CD14-positive monocyte (primary cell): Measurements from ENCODE around the gene KCNRG. TPM values are rescaled to one million over a fixed set of nuclear protein-coding genes. Genes with fewer than 3 reads are reported as not detected.

Experiments
- DNase-seq, 3 donors: peaks; one replicate each; pipeline ENCODE4 v3.0.0-alpha.2; 2011 to 2022
- H2AFZ ChIP-seq: 2 replicates; pipeline ENCODE4 v1.6.0; 2012; ENCODE audit warnings: mild to moderate bottlenecking, low read depth, low read length, inconsistent platforms; ENCODE audit not compliant: insufficient read depth, poor library complexity, severe bottlenecking
- H3K27ac ChIP-seq, 2 donors: 1 replicate in 1 of 2; 2 replicates in 1 of 2; pipeline ENCODE4 v1.5.1; 2012 to 2013; ENCODE audit warnings: low read length in 2 of 2, control low read depth in 1 of 2, inconsistent platforms in 1 of 2, low read depth in 1 of 2, mild to moderate bottlenecking in 1 of 2
- H3K27me3 ChIP-seq, 2 donors: one replicate each; pipeline versions ENCODE4 v1.6.0 to v1.6.1; 2011 to 2013; ENCODE audit warnings: low read length in 2 of 2; ENCODE audit not compliant: control insufficient read depth in 2 of 2, insufficient read depth in 2 of 2
- H3K36me3 ChIP-seq, 2 donors: replicated peaks in 1 of 2; 1 replicate in 1 of 2; 2 replicates in 1 of 2; pipeline versions ENCODE4 v1.5.1 to v1.6.1; 2012 to 2013; ENCODE audit warnings: low read length in 2 of 2, control low read depth in 1 of 2, inconsistent platforms in 1 of 2, mild to moderate bottlenecking in 1 of 2; ENCODE audit not compliant: insufficient read depth in 2 of 2, control insufficient read depth in 1 of 2
- H3K4me1 ChIP-seq, 2 donors: 1 replicate in 1 of 2; 2 replicates in 1 of 2; pipeline versions ENCODE4 v1.5.1 to v1.6.1; 2012 to 2013; ENCODE audit warnings: low read length in 2 of 2, control low read depth in 1 of 2, inconsistent platforms in 1 of 2, mild to moderate bottlenecking in 1 of 2, moderate library complexity in 1 of 2; ENCODE audit not compliant: insufficient read depth in 2 of 2, control insufficient read depth in 1 of 2
- H3K4me2 ChIP-seq: replicated peaks from 2 replicates; pipeline ENCODE3; 2012; ENCODE audit warnings: low read length, moderate library complexity, mild to moderate bottlenecking; ENCODE audit not compliant: poor library complexity, severe bottlenecking; ENCODE audit errors: extremely low read depth
- H3K4me3 ChIP-seq, 3 experiments: fragments of 200-600 bp in 1 of 3; sonication (generic) in 1 of 3; replicated peaks in 1 of 3; 1 replicate in 2 of 3; 2 replicates in 1 of 3; pipeline ENCODE4 v1.5.1; 2011 to 2013; ENCODE audit warnings: low read length in 3 of 3, mild to moderate bottlenecking in 3 of 3, control low read depth in 2 of 3, low read depth in 2 of 3, inconsistent platforms in 1 of 3, moderate library complexity in 1 of 3
- H3K79me2 ChIP-seq: 2 replicates; pipeline ENCODE4 v1.6.0; 2012; ENCODE audit warnings: mild to moderate bottlenecking, control low read depth, inconsistent platforms, low read length, moderate library complexity; ENCODE audit not compliant: insufficient read depth
- H3K9ac ChIP-seq: 2 replicates; pipeline ENCODE4 v1.6.0; 2017; ENCODE audit warnings: low read length, mild to moderate bottlenecking; ENCODE audit not compliant: insufficient read depth, poor library complexity, severe bottlenecking
- H3K9me3 ChIP-seq, 2 donors: replicated peaks in 1 of 2; 1 replicate in 1 of 2; 2 replicates in 1 of 2; pipeline versions ENCODE4 v1.5.1 to v1.6.1; 2012 to 2013; ENCODE audit warnings: low read length in 2 of 2, control low read depth in 1 of 2; ENCODE audit not compliant: control insufficient read depth in 1 of 2, insufficient read depth in 1 of 2
- H4K20me1 ChIP-seq: 2 replicates; pipeline ENCODE4 v1.6.0; 2012; ENCODE audit warnings: mild to moderate bottlenecking, low read length, control low read depth, moderate library complexity; ENCODE audit not compliant: insufficient read depth
- H3K27ac Mint-ChIP-seq, 7 donors: one replicate each; pipeline ENCODE4 v1.8.0; 2020; ENCODE audit warnings: mild to moderate bottlenecking in 7 of 7, mixed read lengths in 7 of 7, moderate library complexity in 6 of 7, inconsistent platforms in 2 of 7
- H3K27me3 Mint-ChIP-seq, 3 donors: one replicate each; pipeline ENCODE4 v1.8.0; 2021 to 2022; ENCODE audit warnings: low read depth in 3 of 3, mild to moderate bottlenecking in 3 of 3, mixed read lengths in 3 of 3, moderate library complexity in 3 of 3, inconsistent platforms in 1 of 3
- H3K36me3 Mint-ChIP-seq, 2 donors: one replicate each; pipeline ENCODE4 v1.8.0; 2020; ENCODE audit warnings: mixed read lengths in 2 of 2, inconsistent platforms in 1 of 2, mild to moderate bottlenecking in 1 of 2
- H3K4me1 Mint-ChIP-seq: one replicate; pipeline ENCODE4 v1.8.0; 2020; ENCODE audit warnings: mild to moderate bottlenecking, mixed read lengths
- H3K4me3 Mint-ChIP-seq, 2 donors: one replicate each; pipeline ENCODE4 v1.8.0; 2020; ENCODE audit warnings: mild to moderate bottlenecking in 2 of 2, mixed read lengths in 2 of 2, moderate library complexity in 1 of 2
- H3K9me3 Mint-ChIP-seq, 7 donors: one replicate each; pipeline ENCODE4 v1.8.0; 2020 to 2022; ENCODE audit warnings: mixed read lengths in 7 of 7, mild to moderate bottlenecking in 6 of 7, moderate library complexity in 6 of 7, inconsistent platforms in 2 of 7
- CTCF ChIP-seq: fragments of 200-600 bp; IDR thresholded peaks from one replicate; pipeline ENCODE4 v1.8.0; 2022; ENCODE audit warnings: antibody characterized with exemption, mild to moderate bottlenecking
- intact Hi-C, 2 donors: fragments of 100-400 bp; cut with micrococcal nuclease; formaldehyde crosslinking; loops; one replicate each; pipeline versions ENCODE4 v1.15.0 to v1.15.1; 2023
- polyA plus RNA-seq, 3 donors: library from polyadenylated mRNA; depleted of rRNA in 1 of 3; unstranded in 2 of 3; stranded (reverse) in 1 of 3; fragments of 300-500 nt in 2 of 3; fragments of >200 nt in 1 of 3; fragmentation: Illumina TruSeq in 2 of 3; gene quantifications; 1 replicate in 2 of 3; 2 replicates in 1 of 3; pipeline ENCODE4 v1.2.3, GENCODE V29; 2012 to 2021

KCNRG gene
- polyA plus RNA-seq, 3 donors, result 0.15 to 0.29 TPM; not detected in 1

- no peaks in the 10 kb centered on the region for H3K4me1 ChIP-seq
- H3K9me3 ChIP-seq, result no peaks in the 10 kb centered on the region
- H2AFZ ChIP-seq, result no peak overlapping the region
- H3K9me3 Mint-ChIP-seq, result no peaks in the 10 kb centered on the region
- H3K9ac ChIP-seq, result no peak overlapping the region
- no peak overlapping the region for H3K4me3 Mint-ChIP-seq
- H3K36me3 ChIP-seq, result peaks cover 2 to 16% of the 10 kb centered on the region in 2 donors
- intact Hi-C loops, result no loop called here
- no peak overlapping the region for H3K4me3 ChIP-seq
- peaks cover 2% of the 10 kb centered on the region for H3K4me1 Mint-ChIP-seq
- H3K27ac Mint-ChIP-seq, result no peak overlapping the region
- peaks cover 36% of the 10 kb centered on the region for H4K20me1 ChIP-seq
- H3K27me3 ChIP-seq, result no peaks in the 10 kb centered on the region
- peak overlapping the region in 1 of 2 donors; percentile 56 for H3K27ac ChIP-seq
- no peaks in the 10 kb centered on the region for H3K79me2 ChIP-seq
- H3K36me3 Mint-ChIP-seq, result peaks cover 10 to 16% of the 10 kb centered on the region in 2 donors
- no peaks in the 10 kb centered on the region for H3K27me3 Mint-ChIP-seq
- peak in 1 of 3 donors; percentile 5 for DNase-seq
- H3K4me2 ChIP-seq, result no peak overlapping the region
- TF ChIP-seq CTCF, result no peak
Observed at GRCh38 chr13:50033725-50034124, 18.5 kb downstream of the KCNRG start.

GRCh38 chr13:50037788-50038187, 22.5 kb downstream of the KCNRG start:
- H3K9me3 Mint-ChIP-seq, result peaks cover 0 to 2% (median 0%) of the 10 kb centered on the region in 7 donors
- Histone ChIP-seq H3K36me3 (peaks cover 20 to 51% of the 10 kb centered on the region in 2 donors), H3K4me1 (no peaks in the 10 kb centered on the region), H4K20me1 (peaks cover 54% of the 10 kb centered on the region), H3K27me3 (no peaks in the 10 kb centered on the region), H3K4me3 (no peak overlapping the region), H3K4me2 (no peak overlapping the region), H3K9ac (no peak overlapping the region), H2AFZ (no peak overlapping the region), H3K27ac (peak overlapping the region in 1 of 2 donors; percentile 37), H3K79me2 (peaks cover 4% of the 10 kb centered on the region), H3K9me3 (no peaks in the 10 kb centered on the region)
- no peaks in the 10 kb centered on the region for H3K27me3 Mint-ChIP-seq
- H3K4me3 Mint-ChIP-seq, result no peak overlapping the region
- no peak for DNase-seq
- intact Hi-C loops, result no loop called here
- TF ChIP-seq CTCF, result no peak
- peaks cover 2% of the 10 kb centered on the region for H3K4me1 Mint-ChIP-seq
- peaks cover 23 to 34% of the 10 kb centered on the region in 2 donors for H3K36me3 Mint-ChIP-seq
- H3K27ac Mint-ChIP-seq, result peak overlapping the region in 2 of 7 donors; percentile 32 to 42
